ENCODE measurements around the gene PLCH1. TPM values are rescaled to one million over a fixed set of nuclear protein-coding genes. Genes with fewer than 3 reads are reported as not detected.

The PLCH1 gene
- total and polyA plus RNA-seq, 2 donors (not counting 1 experiment from before 2014, with no cell fraction given): 0.27 TPM; not detected in 1

DNA sequence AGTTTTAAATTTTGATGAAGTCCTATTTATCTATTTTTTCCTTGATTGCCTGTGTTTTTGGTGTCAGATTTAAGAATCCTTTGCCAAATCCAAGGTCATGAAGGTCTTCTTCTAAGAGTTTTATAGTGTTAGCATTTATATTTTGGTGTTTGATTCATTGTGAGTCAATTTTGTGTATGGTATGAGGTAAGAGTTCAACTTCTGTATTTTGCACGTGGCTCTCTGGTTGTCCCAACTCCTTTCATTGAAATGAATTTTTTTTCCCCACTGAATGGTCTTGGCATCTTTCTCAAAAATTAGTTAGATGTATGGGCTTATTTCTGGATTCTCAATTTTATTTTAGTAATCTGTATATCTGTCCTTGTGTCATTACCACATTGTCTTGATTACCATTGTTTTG, 394.3 kb downstream of the PLCH1 start:
- ATAC-seq (ENCODE audit: low read depth) (no peak), DNase-seq (no peak)
- H3K36me3 ChIP-seq (replicated peaks in 1 of 2; ENCODE audit: control extremely low read depth in 1 of 2, control insufficient read depth in 1 of 2, extremely low read depth in 1 of 2, insufficient read depth in 2 of 2, low read length in 1 of 2): no peaks in the 10 kb centered on the region
- TF ChIP-seq CTCF (IDR thresholded peaks at IDR 0.05): no peak
- TF ChIP-seq EZH2 (IDR thresholded peaks at IDR 0.05; ENCODE audit: borderline replicate concordance, insufficient read depth, low read depth, low read length, poor library complexity, severe bottlenecking): no peak
- H2AFZ ChIP-seq (ENCODE audit: insufficient read depth, low read depth, low read length, poor library complexity, severe bottlenecking): no peak overlapping the region
- no peaks in the 10 kb centered on the region for H4K20me1 ChIP-seq (ENCODE audit: control insufficient read depth, insufficient read depth, low read length, poor library complexity, severe bottlenecking)
- no peak overlapping the region for H3K4me2 ChIP-seq (replicated peaks; ENCODE audit: low read depth, low read length, poor library complexity, severe bottlenecking)
- intact Hi-C loops (cut with micrococcal nuclease): loop anchor here (5.0 kb wide), 1 partner anchor 512 kb away; no protein-coding TSS in a partner anchor
- 80% methylated on average over 1 of the region's 1 CpG for WGBS (ENCODE audit: insufficient coverage)
- H3K27ac ChIP-seq (ENCODE audit: low read length in 2 of 2): no peak overlapping the region
- H3K4me3 ChIP-seq (ENCODE audit: control extremely low read depth in 1 of 5, extremely low read depth in 1 of 5, insufficient read depth in 1 of 5, low read depth in 2 of 5, low read length in 4 of 5): no peak overlapping the region
- Mint-ChIP-seq H3K27me3 (no peaks in the 10 kb centered on the region), H3K4me1 (no peaks in the 10 kb centered on the region), H3K4me3 (no peak overlapping the region), H3K27ac (no peak overlapping the region), H3K9me3 (ENCODE audit: insufficient read depth) (no peaks in the 10 kb centered on the region)
- CTCF ChIA-PET: interaction anchor here (4.8 kb wide), 1 partner anchor 351 kb away, joined by 70 read pairs; no protein-coding TSS in a partner anchor
- POLR2A ChIA-PET: no interaction called here
- H3K27me3 ChIP-seq (replicated peaks in 1 of 4; ENCODE audit: control extremely low read depth in 1 of 4, control insufficient read depth in 3 of 4, insufficient read depth in 4 of 4, low read length in 3 of 4): no peaks in the 10 kb centered on the region
- no peaks in the 10 kb centered on the region for H3K4me1 ChIP-seq (ENCODE audit: control insufficient read depth in 2 of 2, insufficient read depth in 2 of 2, low read length in 2 of 2)
- no peak overlapping the region for H3K9ac ChIP-seq (ENCODE audit: low read length)
- H3K79me2 ChIP-seq (ENCODE audit: control insufficient read depth, insufficient read depth, low read length): no peaks in the 10 kb centered on the region
- no peaks in the 10 kb centered on the region for H3K9me3 ChIP-seq (ENCODE audit: control extremely low read depth in 1 of 3, control insufficient read depth in 2 of 3, insufficient read depth in 1 of 3, low read length in 2 of 3)

GRCh38 chr3:155347901-155348300, 397.0 kb downstream of the PLCH1 start:
- no peaks in the 10 kb centered on the region for H3K9me3 Mint-ChIP-seq (ENCODE audit: insufficient read depth)
- H3K27ac Mint-ChIP-seq: no peak overlapping the region
- Histone ChIP-seq H3K27ac (ENCODE audit: low read length in 2 of 2) (no peak overlapping the region), H3K4me2 (replicated peaks; ENCODE audit: low read depth, low read length, poor library complexity, severe bottlenecking) (no peak overlapping the region), H2AFZ (ENCODE audit: insufficient read depth, low read depth, low read length, poor library complexity, severe bottlenecking) (no peak overlapping the region), H3K9me3 (ENCODE audit: control extremely low read depth in 1 of 3, control insufficient read depth in 2 of 3, insufficient read depth in 1 of 3, low read length in 2 of 3) (no peaks in the 10 kb centered on the region), H3K4me1 (ENCODE audit: control insufficient read depth in 2 of 2, insufficient read depth in 2 of 2, low read length in 2 of 2) (no peaks in the 10 kb centered on the region), H3K79me2 (ENCODE audit: control insufficient read depth, insufficient read depth, low read length) (no peaks in the 10 kb centered on the region), H4K20me1 (ENCODE audit: control insufficient read depth, insufficient read depth, low read length, poor library complexity, severe bottlenecking) (no peaks in the 10 kb centered on the region), H3K27me3 (replicated peaks in 1 of 4; ENCODE audit: control extremely low read depth in 1 of 4, control insufficient read depth in 3 of 4, insufficient read depth in 4 of 4, low read length in 3 of 4) (no peaks in the 10 kb centered on the region), H3K9ac (ENCODE audit: low read length) (no peak overlapping the region), H3K36me3 (replicated peaks in 1 of 2; ENCODE audit: control extremely low read depth in 1 of 2, control insufficient read depth in 1 of 2, extremely low read depth in 1 of 2, insufficient read depth in 2 of 2, low read length in 1 of 2) (no peaks in the 10 kb centered on the region), H3K4me3 (ENCODE audit: control extremely low read depth in 1 of 5, extremely low read depth in 1 of 5, insufficient read depth in 1 of 5, low read depth in 2 of 5, low read length in 4 of 5) (no peak overlapping the region)
- H3K4me3 Mint-ChIP-seq: no peak overlapping the region
- CTCF ChIA-PET: interaction anchor here (0.6 kb wide), 1 partner anchor 29 kb away, joined by 3 read pairs; no protein-coding TSS in a partner anchor
- no peak for ATAC-seq (ENCODE audit: low read depth)
- no peak for DNase-seq
- no peak for TF ChIP-seq CTCF (IDR thresholded peaks at IDR 0.05)
- TF ChIP-seq EZH2 (IDR thresholded peaks at IDR 0.05; ENCODE audit: borderline replicate concordance, insufficient read depth, low read depth, low read length, poor library complexity, severe bottlenecking): no peak
- POLR2A ChIA-PET: no interaction called here
- no peaks in the 10 kb centered on the region for H3K27me3 Mint-ChIP-seq
- H3K4me1 Mint-ChIP-seq: no peaks in the 10 kb centered on the region
- intact Hi-C loops (cut with micrococcal nuclease): no loop called here
- 91% methylated on average over 1 of the region's 1 CpG for WGBS (ENCODE audit: insufficient coverage)

Data from B cell (primary cell).